ENCODE measurements around the gene EVL.

DNA sequence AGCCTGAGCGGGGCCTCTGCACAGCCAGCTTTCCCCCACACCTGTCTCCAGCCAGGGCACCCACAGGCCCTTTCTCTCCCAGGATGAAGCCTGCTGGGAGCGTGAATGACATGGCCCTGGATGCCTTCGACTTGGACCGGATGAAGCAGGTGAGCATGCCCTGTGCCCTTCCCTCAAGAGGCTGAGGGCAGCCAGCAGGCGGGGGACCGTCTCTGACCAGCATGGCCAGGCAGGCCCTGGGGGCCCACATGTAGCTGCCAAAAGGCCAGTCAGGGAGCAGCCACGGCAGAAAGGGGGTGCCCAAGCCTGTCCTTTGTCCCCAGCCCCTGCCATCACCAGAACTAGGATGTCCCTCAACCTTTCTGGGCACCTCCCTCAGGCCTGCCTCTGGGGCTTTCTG is 75.9 kb downstream of the EVL start:
- no peak for TF ChIP-seq POLR2A (IDR thresholded peaks at IDR 0.05)
- TF ChIP-seq, protein P1, sequence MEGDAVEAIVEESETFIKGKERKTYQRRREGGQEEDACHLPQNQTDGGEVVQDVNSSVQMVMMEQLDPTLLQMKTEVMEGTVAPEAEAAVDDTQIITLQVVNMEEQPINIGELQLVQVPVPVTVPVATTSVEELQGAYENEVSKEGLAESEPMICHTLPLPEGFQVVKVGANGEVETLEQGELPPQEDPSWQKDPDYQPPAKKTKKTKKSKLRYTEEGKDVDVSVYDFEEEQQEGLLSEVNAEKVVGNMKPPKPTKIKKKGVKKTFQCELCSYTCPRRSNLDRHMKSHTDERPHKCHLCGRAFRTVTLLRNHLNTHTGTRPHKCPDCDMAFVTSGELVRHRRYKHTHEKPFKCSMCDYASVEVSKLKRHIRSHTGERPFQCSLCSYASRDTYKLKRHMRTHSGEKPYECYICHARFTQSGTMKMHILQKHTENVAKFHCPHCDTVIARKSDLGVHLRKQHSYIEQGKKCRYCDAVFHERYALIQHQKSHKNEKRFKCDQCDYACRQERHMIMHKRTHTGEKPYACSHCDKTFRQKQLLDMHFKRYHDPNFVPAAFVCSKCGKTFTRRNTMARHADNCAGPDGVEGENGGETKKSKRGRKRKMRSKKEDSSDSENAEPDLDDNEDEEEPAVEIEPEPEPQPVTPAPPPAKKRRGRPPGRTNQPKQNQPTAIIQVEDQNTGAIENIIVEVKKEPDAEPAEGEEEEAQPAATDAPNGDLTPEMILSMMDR (IDR thresholded peaks at IDR 0.05) = no peak

Measured in prostate gland (tissue), 2 donors.